ENCODE data around the gene CUBN. TPM values are rescaled to one million over a fixed set of nuclear protein-coding genes. Genes with fewer than 3 reads are reported as not detected.

The CUBN gene
- total RNA-seq, 1 experiment from 2014 or later, result 0.07 TPM

- H3K4me2 ChIP-seq, result no peak overlapping the region
- no peaks in the 10 kb centered on the region for H3K36me3 ChIP-seq (ENCODE audit: low read depth)
- BruUV-seq (replicated peaks), result no TSS peak
- POLR2A ChIA-PET (ENCODE audit: unreplicated experiment), result no interaction called here
- H4K20me1 ChIP-seq (ENCODE audit: insufficient read depth), result no peaks in the 10 kb centered on the region
- H3K9me2 ChIP-seq (ENCODE audit: insufficient read depth), result no peaks in the 10 kb centered on the region
- DNase-seq, result no peak
- no peaks in the 10 kb centered on the region for H3K27me3 ChIP-seq (ENCODE audit: insufficient read depth, low read depth)
- no peak for TF ChIP-seq EZH2 (IDR thresholded peaks at IDR 0.05; ENCODE audit: low read depth)
- no peak for TF ChIP-seq CTCF (conservative IDR thresholded peaks at IDR 0.05)
- peaks cover 11% of the 10 kb centered on the region; the same call in 1 of the 2 replicates for H3K9me3 ChIP-seq (ENCODE audit: insufficient read depth, low read depth)
- H3K4me1 ChIP-seq (replicated peaks; ENCODE audit: insufficient read depth), result peaks cover 24% of the 10 kb centered on the region; the same call in 1 of the 2 replicates
- H3K4me3 ChIP-seq, result no peak overlapping the region
- CTCF ChIA-PET, result no interaction called here
- no peaks in the 10 kb centered on the region for H3K79me2 ChIP-seq (ENCODE audit: low read depth)
- H3F3A ChIP-seq (ENCODE audit: insufficient read depth, low read depth), result no peaks in the 10 kb centered on the region
- intact Hi-C loops (cut with micrococcal nuclease; ENCODE audit: unreplicated experiment), result loop anchor here (10.0 kb wide), 2 partner anchors 632 to 772 kb away; partner anchors contain the start of gene ST8SIA6
- no peak overlapping the region for H2AFZ ChIP-seq
- no peak overlapping the region for H3K27ac ChIP-seq
These were observed 306.8 kb downstream of the CUBN start for GRCh38 chr10:16822726-16823360.

- DNase-seq, result no peak
- TF ChIP-seq EZH2 (IDR thresholded peaks at IDR 0.05; ENCODE audit: low read depth) (no peak), CTCF (conservative IDR thresholded peaks at IDR 0.05) (no peak)
- POLR2A ChIA-PET (ENCODE audit: unreplicated experiment), result no interaction called here
- Histone ChIP-seq H3K27me3 (ENCODE audit: insufficient read depth, low read depth) (no peaks in the 10 kb centered on the region), H4K20me1 (ENCODE audit: insufficient read depth) (no peaks in the 10 kb centered on the region), H3K4me3 (no peak overlapping the region), H3K27ac (no peak overlapping the region), H2AFZ (no peak overlapping the region), H3K79me2 (ENCODE audit: low read depth) (no peaks in the 10 kb centered on the region), H3K4me1 (replicated peaks; ENCODE audit: insufficient read depth) (peaks cover 24% of the 10 kb centered on the region; the same call in 1 of the 2 replicates), H3K9me2 (ENCODE audit: insufficient read depth) (no peaks in the 10 kb centered on the region), H3K4me2 (no peak overlapping the region), H3F3A (ENCODE audit: insufficient read depth, low read depth) (no peaks in the 10 kb centered on the region), H3K36me3 (ENCODE audit: low read depth) (no peaks in the 10 kb centered on the region), H3K9me3 (ENCODE audit: insufficient read depth, low read depth) (peaks cover 11% of the 10 kb centered on the region; the same call in 1 of the 2 replicates)
- BruUV-seq (replicated peaks), result no TSS peak
- intact Hi-C loops (cut with micrococcal nuclease; ENCODE audit: unreplicated experiment), result loop anchor here (10.0 kb wide), 2 partner anchors 633 to 773 kb away; partner anchors contain the start of gene ST8SIA6
- CTCF ChIA-PET, result no interaction called here
These were observed 307.6 kb downstream of the CUBN start for GRCh38 chr10:16822027-16822426.

GRCh38 chr10:16820421-16820820 lies 309.2 kb downstream of the CUBN start:
- no peak for DNase-seq
- Histone ChIP-seq H2AFZ (no peak overlapping the region), H4K20me1 (ENCODE audit: insufficient read depth) (no peaks in the 10 kb centered on the region), H3K4me1 (replicated peaks; ENCODE audit: insufficient read depth) (peaks cover 29% of the 10 kb centered on the region), H3K4me2 (no peak overlapping the region), H3K9me2 (ENCODE audit: insufficient read depth) (no peaks in the 10 kb centered on the region), H3K36me3 (ENCODE audit: low read depth) (no peaks in the 10 kb centered on the region), H3K9me3 (ENCODE audit: insufficient read depth, low read depth) (peaks cover 11% of the 10 kb centered on the region; the same call in 1 of the 2 replicates), H3K27ac (no peak overlapping the region), H3F3A (ENCODE audit: insufficient read depth, low read depth) (no peaks in the 10 kb centered on the region), H3K27me3 (ENCODE audit: insufficient read depth, low read depth) (no peaks in the 10 kb centered on the region), H3K79me2 (ENCODE audit: low read depth) (peaks cover 14% of the 10 kb centered on the region), H3K4me3 (no peak overlapping the region)
- intact Hi-C loops (cut with micrococcal nuclease; ENCODE audit: unreplicated experiment), result loop anchor here (10.0 kb wide), 2 partner anchors 634 to 774 kb away; partner anchors contain the start of gene ST8SIA6
- no TSS peak for BruUV-seq (replicated peaks)
- no peak for TF ChIP-seq CTCF (conservative IDR thresholded peaks at IDR 0.05)
- no peak for TF ChIP-seq EZH2 (IDR thresholded peaks at IDR 0.05; ENCODE audit: low read depth)
- POLR2A ChIA-PET (ENCODE audit: unreplicated experiment), result no interaction called here
- CTCF ChIA-PET, result no interaction called here
